Cardiac septum (tissue), 1 donor: Measurements from ENCODE around the gene CADM3. TPM values are rescaled to one million over a fixed set of nuclear protein-coding genes. Genes with fewer than 3 reads are reported as not detected.

Experiments used
- DNase-seq: peaks from one replicate; pipeline ENCODE4 v3.0.0-alpha.2; 2020; ENCODE audit warnings: low spot score
- intact Hi-C: fragments of 100-400 bp; cut with DNase I; formaldehyde crosslinking; loops from one replicate; pipeline ENCODE4 v1.14.0; 2022
- total RNA-seq: library from RNA; stranded (reverse); fragmentation: NEBNext Ultra II Directional; extraction: Animal tissue kit (Norgen Biotek cat#: 25700); gene quantifications from one replicate; pipeline ENCODE4 v1.2.1, GENCODE V29; 2021
- donor health status: DM: no; HTN: no; CAD: no.

The CADM3 gene
- total RNA-seq, 1 donor from 2014 or later: 1.0 TPM

GRCh38 chr1:159229896-159230295 lies 58.5 kb downstream of the CADM3 start:
- intact Hi-C loops: no loop called here

GRCh38 chr1:159239551-159240220 lies 68.3 kb downstream of the CADM3 start:
- intact Hi-C loops: no loop called here

More at GRCh38 chr1:159229896-159230295, 58.5 kb downstream of the CADM3 start:
- no peak for DNase-seq

GRCh38 chr1:159247266-159247665 lies 75.9 kb downstream of the CADM3 start:
- intact Hi-C loops: no loop called here

More at GRCh38 chr1:159239551-159240220, 68.3 kb downstream of the CADM3 start:
- no peak for DNase-seq

GRCh38 chr1:159248311-159248710 lies 76.9 kb downstream of the CADM3 start:
- DNase-seq: no peak
- intact Hi-C loops: no loop called here

More at GRCh38 chr1:159247266-159247665, 75.9 kb downstream of the CADM3 start:
- DNase-seq: no peak

- intact Hi-C loops: no loop called here
- DNase-seq: no peak
Observed at GRCh38 chr1:159250638-159251216, 79.3 kb downstream of the CADM3 start.

Other genes with a start within 250 kb of the CADM3 start
- gene PYHIN1, start 240.1 kb upstream of the CADM3 start, total RNA-seq: 0.19 TPM
- 31.1 TPM for gene IFI16, start 161.7 kb upstream of the CADM3 start, total RNA-seq
- gene AIM2, start 94.8 kb upstream of the CADM3 start, total RNA-seq: 0.35 TPM
- gene ACKR1, start 33.3 kb downstream of the CADM3 start, total RNA-seq: 22.5 TPM
- 1.2 TPM for gene FCER1A, start 130.7 kb downstream of the CADM3 start, total RNA-seq